ENCODE data around the gene EIF4EBP2. TPM values are rescaled to one million over a fixed set of nuclear protein-coding genes. Genes with fewer than 3 reads are reported as not detected.

EIF4EBP2 gene
- total and polyA plus RNA-seq, 2 of the 13 experiments (the other 11 are each of a cell fraction or from before 2014, with no cell fraction given), result 16.9 to 22.0 TPM

- TF ChIP-seq NBN (conservative IDR thresholded peaks at IDR 0.05), result no peak
- TF ChIP-seq NR2F2 (IDR thresholded peaks at IDR 0.05; ENCODE audit: borderline replicate concordance, low read depth), result 0 out of 2 replicates have a peak, but pooled peaks have one; percentile 50
- no peak for TF ChIP-seq ZNF720 (CRISPR knock-in tag; IDR thresholded peaks at IDR 0.05)
- no peak for TF ChIP-seq ZFAT (CRISPR knock-in tag; conservative IDR thresholded peaks at IDR 0.05)
- TF ChIP-seq ZNF891 (CRISPR knock-in tag; IDR thresholded peaks at IDR 0.05), result no peak
- no peak for TF ChIP-seq SNAPC2 (CRISPR knock-in tag; IDR thresholded peaks at IDR 0.05)
- TF ChIP-seq SP140L (CRISPR knock-in tag; IDR thresholded peaks at IDR 0.05; ENCODE audit: borderline replicate concordance), result no peak
- TF ChIP-seq, protein P1, sequence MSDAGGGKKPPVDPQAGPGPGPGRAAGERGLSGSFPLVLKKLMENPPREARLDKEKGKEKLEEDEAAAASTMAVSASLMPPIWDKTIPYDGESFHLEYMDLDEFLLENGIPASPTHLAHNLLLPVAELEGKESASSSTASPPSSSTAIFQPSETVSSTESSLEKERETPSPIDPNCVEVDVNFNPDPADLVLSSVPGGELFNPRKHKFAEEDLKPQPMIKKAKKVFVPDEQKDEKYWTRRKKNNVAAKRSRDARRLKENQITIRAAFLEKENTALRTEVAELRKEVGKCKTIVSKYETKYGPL (CRISPR knock-in tag; IDR thresholded peaks at IDR 0.05), result no peak
- TF ChIP-seq, protein P2, sequence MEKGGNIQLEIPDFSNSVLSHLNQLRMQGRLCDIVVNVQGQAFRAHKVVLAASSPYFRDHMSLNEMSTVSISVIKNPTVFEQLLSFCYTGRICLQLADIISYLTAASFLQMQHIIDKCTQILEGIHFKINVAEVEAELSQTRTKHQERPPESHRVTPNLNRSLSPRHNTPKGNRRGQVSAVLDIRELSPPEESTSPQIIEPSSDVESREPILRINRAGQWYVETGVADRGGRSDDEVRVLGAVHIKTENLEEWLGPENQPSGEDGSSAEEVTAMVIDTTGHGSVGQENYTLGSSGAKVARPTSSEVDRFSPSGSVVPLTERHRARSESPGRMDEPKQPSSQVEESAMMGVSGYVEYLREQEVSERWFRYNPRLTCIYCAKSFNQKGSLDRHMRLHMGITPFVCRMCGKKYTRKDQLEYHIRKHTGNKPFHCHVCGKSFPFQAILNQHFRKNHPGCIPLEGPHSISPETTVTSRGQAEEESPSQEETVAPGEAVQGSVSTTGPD (CRISPR knock-in tag; IDR thresholded peaks at IDR 0.05), result no peak
- TF ChIP-seq, protein P3, sequence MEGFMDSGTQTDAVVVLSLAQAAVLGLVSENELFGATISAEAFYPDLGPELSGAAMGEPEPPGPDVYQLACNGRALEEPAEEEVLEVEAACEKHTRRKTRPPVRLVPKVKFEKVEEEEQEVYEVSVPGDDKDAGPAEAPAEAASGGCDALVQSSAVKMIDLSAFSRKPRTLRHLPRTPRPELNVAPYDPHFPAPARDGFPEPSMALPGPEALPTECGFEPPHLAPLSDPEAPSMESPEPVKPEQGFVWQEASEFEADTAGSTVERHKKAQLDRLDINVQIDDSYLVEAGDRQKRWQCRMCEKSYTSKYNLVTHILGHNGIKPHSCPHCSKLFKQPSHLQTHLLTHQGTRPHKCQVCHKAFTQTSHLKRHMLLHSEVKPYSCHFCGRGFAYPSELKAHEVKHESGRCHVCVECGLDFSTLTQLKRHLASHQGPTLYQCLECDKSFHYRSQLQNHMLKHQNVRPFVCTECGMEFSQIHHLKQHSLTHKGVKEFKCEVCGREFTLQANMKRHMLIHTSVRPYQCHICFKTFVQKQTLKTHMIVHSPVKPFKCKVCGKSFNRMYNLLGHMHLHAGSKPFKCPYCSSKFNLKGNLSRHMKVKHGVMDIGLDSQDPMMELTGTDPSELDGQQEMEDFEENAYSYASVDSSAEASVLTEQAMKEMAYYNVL (CRISPR knock-in tag; IDR thresholded peaks at IDR 0.05; ENCODE audit: borderline replicate concordance), result no peak; the same call in 1 of the 2 replicates
- TF ChIP-seq ZNF331 (CRISPR knock-in tag; IDR thresholded peaks at IDR 0.05), result no peak
- TF ChIP-seq DNMT3B (CRISPR knock-in tag; conservative IDR thresholded peaks at IDR 0.05), result no peak
- TF ChIP-seq GLMP (CRISPR knock-in tag; IDR thresholded peaks at IDR 0.05; ENCODE audit: borderline replicate concordance), result no peak
- no peak for TF ChIP-seq HNRNPLL (IDR thresholded peaks at IDR 0.05; ENCODE audit: low read depth, low read length, poor library complexity, severe bottlenecking)
- no peak for TF ChIP-seq ZZZ3 (CRISPR knock-in tag; IDR thresholded peaks at IDR 0.05; ENCODE audit: borderline replicate concordance)
- no peak for TF ChIP-seq REL (CRISPR knock-in tag; conservative IDR thresholded peaks at IDR 0.05)
- TF ChIP-seq CCDC6 (CRISPR knock-in tag; IDR thresholded peaks at IDR 0.05), result no peak
- TF ChIP-seq, protein P4, sequence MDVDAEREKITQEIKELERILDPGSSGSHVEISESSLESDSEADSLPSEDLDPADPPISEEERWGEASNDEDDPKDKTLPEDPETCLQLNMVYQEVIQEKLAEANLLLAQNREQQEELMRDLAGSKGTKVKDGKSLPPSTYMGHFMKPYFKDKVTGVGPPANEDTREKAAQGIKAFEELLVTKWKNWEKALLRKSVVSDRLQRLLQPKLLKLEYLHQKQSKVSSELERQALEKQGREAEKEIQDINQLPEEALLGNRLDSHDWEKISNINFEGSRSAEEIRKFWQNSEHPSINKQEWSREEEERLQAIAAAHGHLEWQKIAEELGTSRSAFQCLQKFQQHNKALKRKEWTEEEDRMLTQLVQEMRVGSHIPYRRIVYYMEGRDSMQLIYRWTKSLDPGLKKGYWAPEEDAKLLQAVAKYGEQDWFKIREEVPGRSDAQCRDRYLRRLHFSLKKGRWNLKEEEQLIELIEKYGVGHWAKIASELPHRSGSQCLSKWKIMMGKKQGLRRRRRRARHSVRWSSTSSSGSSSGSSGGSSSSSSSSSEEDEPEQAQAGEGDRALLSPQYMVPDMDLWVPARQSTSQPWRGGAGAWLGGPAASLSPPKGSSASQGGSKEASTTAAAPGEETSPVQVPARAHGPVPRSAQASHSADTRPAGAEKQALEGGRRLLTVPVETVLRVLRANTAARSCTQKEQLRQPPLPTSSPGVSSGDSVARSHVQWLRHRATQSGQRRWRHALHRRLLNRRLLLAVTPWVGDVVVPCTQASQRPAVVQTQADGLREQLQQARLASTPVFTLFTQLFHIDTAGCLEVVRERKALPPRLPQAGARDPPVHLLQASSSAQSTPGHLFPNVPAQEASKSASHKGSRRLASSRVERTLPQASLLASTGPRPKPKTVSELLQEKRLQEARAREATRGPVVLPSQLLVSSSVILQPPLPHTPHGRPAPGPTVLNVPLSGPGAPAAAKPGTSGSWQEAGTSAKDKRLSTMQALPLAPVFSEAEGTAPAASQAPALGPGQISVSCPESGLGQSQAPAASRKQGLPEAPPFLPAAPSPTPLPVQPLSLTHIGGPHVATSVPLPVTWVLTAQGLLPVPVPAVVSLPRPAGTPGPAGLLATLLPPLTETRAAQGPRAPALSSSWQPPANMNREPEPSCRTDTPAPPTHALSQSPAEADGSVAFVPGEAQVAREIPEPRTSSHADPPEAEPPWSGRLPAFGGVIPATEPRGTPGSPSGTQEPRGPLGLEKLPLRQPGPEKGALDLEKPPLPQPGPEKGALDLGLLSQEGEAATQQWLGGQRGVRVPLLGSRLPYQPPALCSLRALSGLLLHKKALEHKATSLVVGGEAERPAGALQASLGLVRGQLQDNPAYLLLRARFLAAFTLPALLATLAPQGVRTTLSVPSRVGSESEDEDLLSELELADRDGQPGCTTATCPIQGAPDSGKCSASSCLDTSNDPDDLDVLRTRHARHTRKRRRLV (CRISPR knock-in tag; IDR thresholded peaks at IDR 0.05), result no peak
- no peak for TF ChIP-seq CBX2 (IDR thresholded peaks at IDR 0.05; ENCODE audit: low read depth, low read length)
- no peak for TF ChIP-seq CBX2 (CRISPR knock-in tag; IDR thresholded peaks at IDR 0.05; ENCODE audit: low read depth)
Measured at GRCh38 chr10:70405037-70405824, 1.3 kb downstream of the EIF4EBP2 start (continued).
